HCT116 (cell line): ENCODE results near the gene ADD2. TPM values are rescaled to one million over a fixed set of nuclear protein-coding genes. Genes with fewer than 3 reads are reported as not detected.

Experiments used
- ATAC-seq: fragments of 200-7000 bp; cut with Tn5 transposase; 2 replicates; pipeline ENCODE4 v1.9.1; 2020; ENCODE audit warnings: mild to moderate bottlenecking, moderate library complexity
- BruUV-seq: library from RNA; stranded (reverse); fragments of 400-500 nt; replicated peaks from 2 replicates; lab custom pipeline; 2021; lab: Mats Ljungman, UMichigan
- CTCF ChIA-PET: fragments of 300-600 bp; sonication (Branson Sonifier 250); formaldehyde crosslinking; loops from one replicate; lab custom pipeline; 2021; ENCODE audit warnings: antibody characterized with exemption; lab: Charles Lee
- POLR2A ChIA-PET: fragments of 300-600, 350-600 bp; sonication (Branson Sonifier 250); formaldehyde crosslinking; loops from one replicate; lab custom pipeline; 2021; ENCODE audit warnings: antibody characterized with exemption; lab: Charles Lee
- RAD21 ChIA-PET, 2 experiments: fragments of 300-600 bp; sonication (Branson Sonifier 250); formaldehyde crosslinking; loops; one replicate each; lab custom pipeline; 2023; ENCODE audit warnings: low total read pairs in 2 of 2; ENCODE audit not compliant: uncharacterized antibody in 2 of 2, unreplicated experiment in 2 of 2, low non-redundant PET in 1 of 2; lab: Charles Lee
- DNase-seq: peaks from one replicate; pipeline ENCODE4 v3.0.0-alpha.2; 2010; ENCODE audit warnings: low read depth, low spot score
- H2AFZ ChIP-seq: fragments of 200-600 bp; shearing (Covaris generic), sonication (generic); 2 replicates; pipeline ENCODE4 v1.6.1; 2017; ENCODE audit warnings: low read depth, mixed run types, mixed read lengths, antibody characterized with exemption, low read length; ENCODE audit not compliant: poor library complexity, severe bottlenecking
- H3K27ac ChIP-seq: 2 replicates; pipeline ENCODE4 v1.5.1; 2012; ENCODE audit warnings: low read depth, low read length
- H3K27me3 ChIP-seq: fragments of 200-600 bp; sonication (generic); 2 replicates; pipeline ENCODE4 v1.6.1; 2016; ENCODE audit warnings: mixed run types, low read length, mixed read lengths; ENCODE audit not compliant: insufficient read depth
- H3K36me3 ChIP-seq, 2 experiments: fragments of 200-500 bp in 1 of 2; fragments of 200-600 bp in 1 of 2; sonication (Bioruptor generic) in 1 of 2; sonication (generic) in 1 of 2; 2 replicates each; pipeline versions ENCODE4 v1.5.1 to v1.6.1; 2014 to 2016; ENCODE audit warnings: low read length in 2 of 2, inconsistent platforms in 1 of 2, mixed read lengths in 1 of 2, mixed run types in 1 of 2; ENCODE audit not compliant: insufficient read depth in 2 of 2, control insufficient read depth in 1 of 2
- H3K4me1 ChIP-seq, 2 experiments: fragments of 200-600 bp in 1 of 2; sonication (generic) in 1 of 2; 2 replicates each; pipeline versions ENCODE4 v1.5.1 to v1.6.1; 2012 to 2017; ENCODE audit warnings: low read length in 2 of 2, inconsistent platforms in 1 of 2, mild to moderate bottlenecking in 1 of 2, mixed read lengths in 1 of 2, mixed run types in 1 of 2, moderate library complexity in 1 of 2; ENCODE audit not compliant: insufficient read depth in 2 of 2, control insufficient read depth in 1 of 2
- H3K4me2 ChIP-seq: fragments of 200-600 bp; sonication (generic); 2 replicates; pipeline ENCODE4 v1.6.1; 2017; ENCODE audit warnings: mixed run types, low read length, mixed read lengths
- H3K4me3 ChIP-seq, 2 experiments: fragments of 200-600 bp in 1 of 2; sonication (generic) in 1 of 2; replicated peaks in 1 of 2; 2 replicates each; pipeline ENCODE4 v1.5.1; 2011 to 2016; ENCODE audit warnings: low read length in 2 of 2, control low read depth in 1 of 2, low read depth in 1 of 2, mild to moderate bottlenecking in 1 of 2, mixed read lengths in 1 of 2, mixed run types in 1 of 2
- H3K79me2 ChIP-seq: fragments of 200-600 bp; sonication (generic); 2 replicates; pipeline ENCODE4 v1.6.1; 2017; ENCODE audit warnings: mild to moderate bottlenecking, mixed run types, low read length, moderate library complexity, mixed read lengths; ENCODE audit not compliant: insufficient read depth
- H3K9ac ChIP-seq: fragments of 200-600 bp; sonication (generic); 2 replicates; pipeline ENCODE4 v1.6.1; 2016; ENCODE audit warnings: low read length, mixed read lengths
- H3K9me2 ChIP-seq: fragments of 200-600 bp; sonication (generic), shearing (Covaris generic); 2 replicates; pipeline ENCODE4 v1.6.1; 2017; ENCODE audit warnings: mixed run types, mild to moderate bottlenecking, moderate library complexity; ENCODE audit not compliant: insufficient read depth
- H3K9me3 ChIP-seq, 2 experiments: fragments of 200-500 bp in 1 of 2; fragments of 200-600 bp in 1 of 2; sonication (Bioruptor generic) in 1 of 2; sonication (generic) in 1 of 2; 2 replicates each; pipeline ENCODE4 v1.6.1; 2014 to 2017; ENCODE audit warnings: low read length in 2 of 2, mixed read lengths in 2 of 2, inconsistent platforms in 1 of 2, low read depth in 1 of 2, mild to moderate bottlenecking in 1 of 2, mixed run types in 1 of 2, moderate library complexity in 1 of 2; ENCODE audit not compliant: control insufficient read depth in 1 of 2, insufficient read depth in 1 of 2
- H4K20me1 ChIP-seq: fragments of 200-600 bp; sonication (generic), shearing (Covaris generic); 2 replicates; pipeline ENCODE4 v1.6.1; 2017; ENCODE audit warnings: mixed run types, mild to moderate bottlenecking, moderate library complexity; ENCODE audit not compliant: insufficient read depth
- CBX3 ChIP-seq: IDR thresholded peaks from 2 replicates; pipeline ENCODE4 v1.6.1; 2012; ENCODE audit warnings: low read depth
- EGR1 ChIP-seq: IDR thresholded peaks from 2 replicates; pipeline ENCODE4 v1.6.1; 2012; ENCODE audit warnings: low read depth
- EZH2 ChIP-seq: fragments of 200-600 bp; sonication (generic); IDR thresholded peaks from 2 replicates; pipeline ENCODE4 v1.6.1; 2017; ENCODE audit warnings: antibody characterized with exemption, mixed run types
- JUND ChIP-seq: IDR thresholded peaks from 2 replicates; pipeline ENCODE4 v1.6.1; 2012
- POLR2AphosphoS5 ChIP-seq: IDR thresholded peaks from 2 replicates; pipeline ENCODE4 v1.6.1; 2011; ENCODE audit warnings: mild to moderate bottlenecking, low read depth, low read length, moderate library complexity
- SIN3A ChIP-seq: IDR thresholded peaks from 2 replicates; pipeline ENCODE4 v1.6.1; 2012; ENCODE audit warnings: low read depth
- TCF7L2 ChIP-seq: IDR thresholded peaks from 2 replicates; pipeline ENCODE4 v1.7.0; 2011; ENCODE audit warnings: borderline replicate concordance, inconsistent platforms; ENCODE audit not compliant: insufficient read depth, insufficient read length; ENCODE audit errors: extremely low read depth
- intact Hi-C: fragments of 100-400 bp; cut with micrococcal nuclease; formaldehyde crosslinking; loops from 2 replicates; pipeline ENCODE4 v1.10.0; 2022
- total RNA-seq: library from RNA; stranded (reverse); gene quantifications from one replicate; pipeline ENCODE4 v1.2.1, GENCODE V29; 2021; ENCODE audit not compliant: unreplicated experiment
- TF ChIP-seq, protein P1 (sequence below): IDR thresholded peaks from 2 replicates; pipeline ENCODE4 v1.6.1; 2011; ENCODE audit warnings: mild to moderate bottlenecking, low read length, moderate library complexity; ENCODE audit not compliant: insufficient replicate concordance; ENCODE audit errors: extremely low read depth

Gene ADD2
- total RNA-seq, 1 experiment from 2014 or later, result 0.15 TPM

DNA sequence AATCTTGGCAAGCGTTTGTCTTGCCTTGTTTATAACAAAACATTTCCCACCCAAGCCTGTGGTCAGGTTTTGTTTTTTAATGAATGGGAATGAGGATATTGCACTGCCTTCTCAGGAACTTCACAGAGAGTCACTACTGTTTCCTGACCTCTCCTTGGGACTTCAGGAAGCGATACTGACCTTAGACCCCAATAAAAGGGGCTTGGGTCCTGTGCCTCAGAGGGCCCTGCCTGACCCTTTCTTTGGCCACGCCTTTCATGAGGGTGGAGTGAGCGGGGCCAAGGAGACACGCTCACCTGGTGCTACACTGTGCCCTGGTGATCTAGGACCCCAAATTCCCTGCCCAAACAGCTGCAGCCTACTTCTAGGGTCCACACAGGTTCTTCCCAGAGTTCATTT, 121.6 kb downstream of the ADD2 start:
- H3K27me3 ChIP-seq, result no peaks in the 10 kb centered on the region
- ChIA-PET RAD21 (interaction anchor here in 1 of 2 experiments (1.9 kb wide), 1 partner anchor 342 kb away, joined by 6 read pairs; no protein-coding TSS in a partner anchor), CTCF (interaction anchor here (1.0 to 8.3 kb wide), 3 partner anchors 20 to 353 kb away, joined by 3 to 167 read pairs (median 4); partner anchors contain the start of genes FAM136A and SNRPG), POLR2A (interaction anchor here (1.3 to 1.5 kb wide), 2 partner anchors 342 to 344 kb away, joined by 3 read pairs; partner anchors contain the start of gene FAM136A)
- no peaks in the 10 kb centered on the region for H4K20me1 ChIP-seq
- intact Hi-C loops, result loop anchor here (5.0 kb wide), 1 partner anchor 734 kb away; no protein-coding TSS in a partner anchor
- H3K36me3 ChIP-seq, result no peaks in the 10 kb centered on the region
- ATAC-seq, result no peak
- no peak for DNase-seq
- peaks cover 0 to 3% of the 10 kb centered on the region in 2 experiments; a peak in 1 of 4 replicates for H3K4me1 ChIP-seq
- no peaks in the 10 kb centered on the region for H3K79me2 ChIP-seq
- H3K9me2 ChIP-seq, result no peaks in the 10 kb centered on the region
- H3K9ac ChIP-seq, result no peak overlapping the region
- BruUV-seq, result no TSS peak
- peak overlapping the region; percentile 19 for H2AFZ ChIP-seq
- H3K4me3 ChIP-seq, result no peak overlapping the region
- H3K9me3 ChIP-seq, result no peaks in the 10 kb centered on the region
- H3K27ac ChIP-seq, result no peak overlapping the region
- H3K4me2 ChIP-seq, result no peak overlapping the region
- TF ChIP-seq CBX3, result no peak
- TF ChIP-seq EGR1, result no peak
- no peak for TF ChIP-seq POLR2AphosphoS5
- no peak for TF ChIP-seq TCF7L2
- TF ChIP-seq, protein P1, sequence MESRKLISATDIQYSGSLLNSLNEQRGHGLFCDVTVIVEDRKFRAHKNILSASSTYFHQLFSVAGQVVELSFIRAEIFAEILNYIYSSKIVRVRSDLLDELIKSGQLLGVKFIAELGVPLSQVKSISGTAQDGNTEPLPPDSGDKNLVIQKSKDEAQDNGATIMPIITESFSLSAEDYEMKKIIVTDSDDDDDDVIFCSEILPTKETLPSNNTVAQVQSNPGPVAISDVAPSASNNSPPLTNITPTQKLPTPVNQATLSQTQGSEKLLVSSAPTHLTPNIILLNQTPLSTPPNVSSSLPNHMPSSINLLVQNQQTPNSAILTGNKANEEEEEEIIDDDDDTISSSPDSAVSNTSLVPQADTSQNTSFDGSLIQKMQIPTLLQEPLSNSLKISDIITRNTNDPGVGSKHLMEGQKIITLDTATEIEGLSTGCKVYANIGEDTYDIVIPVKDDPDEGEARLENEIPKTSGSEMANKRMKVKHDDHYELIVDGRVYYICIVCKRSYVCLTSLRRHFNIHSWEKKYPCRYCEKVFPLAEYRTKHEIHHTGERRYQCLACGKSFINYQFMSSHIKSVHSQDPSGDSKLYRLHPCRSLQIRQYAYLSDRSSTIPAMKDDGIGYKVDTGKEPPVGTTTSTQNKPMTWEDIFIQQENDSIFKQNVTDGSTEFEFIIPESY, result no peak
- TF ChIP-seq SIN3A, result no peak
- no peak for TF ChIP-seq JUND
- no peak for TF ChIP-seq EZH2
